Activated effector memory CD4-positive, alpha-beta T cell treated with anti-CD3 and anti-CD28 coated beads, Interleukin-2, amount 50 U/mL, for 16 hours (primary cell): Measurements from ENCODE around the gene EEF1A2.

Experiments used
- DNase-seq: peaks from one replicate; pipeline ENCODE4 v3.0.0-alpha.2; 2020

The EEF1A2 gene

DNA sequence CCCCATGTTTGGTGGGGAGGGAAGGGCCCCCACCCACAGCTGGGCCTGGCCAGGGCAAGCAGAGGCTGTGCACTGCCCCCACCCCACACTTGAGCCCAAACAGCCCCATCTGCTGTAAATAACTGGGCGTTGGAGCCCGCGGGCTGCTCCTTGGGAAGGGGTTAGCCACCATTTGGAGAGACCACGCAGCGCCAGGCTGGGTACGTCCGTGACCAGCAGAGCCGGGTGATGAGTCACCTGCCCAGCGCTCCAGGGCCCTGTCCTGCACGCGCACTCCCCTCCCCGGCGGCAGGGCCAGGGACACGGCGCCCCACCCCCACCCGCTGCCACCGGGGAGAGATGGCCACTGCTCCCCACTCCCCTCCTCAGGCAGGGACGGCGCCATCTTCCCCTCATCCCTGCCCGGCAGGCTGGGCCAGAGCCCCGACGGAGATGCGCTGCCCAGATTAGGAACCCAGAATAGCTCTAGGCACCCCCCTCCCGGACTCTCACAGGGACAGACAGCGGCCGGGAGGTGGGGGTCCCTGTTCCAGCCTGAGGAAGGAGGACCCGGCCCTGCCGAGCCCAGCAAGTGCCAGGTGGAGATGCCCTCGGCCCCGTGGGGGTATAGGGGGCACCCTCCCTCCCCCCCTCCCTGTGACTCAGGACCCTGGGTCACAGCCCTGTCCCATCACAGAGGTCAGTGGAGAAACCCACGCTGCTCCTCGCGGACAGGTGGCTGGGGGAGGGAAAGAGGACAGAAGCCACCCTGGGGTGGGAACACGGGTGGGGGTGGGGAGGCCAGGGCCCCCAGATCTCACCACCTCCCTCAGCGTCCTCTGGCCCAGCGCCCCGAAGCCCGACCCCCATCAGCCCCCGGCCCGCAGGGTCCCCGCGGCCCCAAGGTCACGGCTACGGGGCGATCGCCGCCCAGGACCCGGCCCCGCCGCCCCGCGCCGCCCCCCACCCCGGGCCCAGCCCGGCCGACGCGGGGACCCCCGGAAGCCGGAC lies 642 bp downstream of the EEF1A2 start:
- no peak for DNase-seq

DNA sequence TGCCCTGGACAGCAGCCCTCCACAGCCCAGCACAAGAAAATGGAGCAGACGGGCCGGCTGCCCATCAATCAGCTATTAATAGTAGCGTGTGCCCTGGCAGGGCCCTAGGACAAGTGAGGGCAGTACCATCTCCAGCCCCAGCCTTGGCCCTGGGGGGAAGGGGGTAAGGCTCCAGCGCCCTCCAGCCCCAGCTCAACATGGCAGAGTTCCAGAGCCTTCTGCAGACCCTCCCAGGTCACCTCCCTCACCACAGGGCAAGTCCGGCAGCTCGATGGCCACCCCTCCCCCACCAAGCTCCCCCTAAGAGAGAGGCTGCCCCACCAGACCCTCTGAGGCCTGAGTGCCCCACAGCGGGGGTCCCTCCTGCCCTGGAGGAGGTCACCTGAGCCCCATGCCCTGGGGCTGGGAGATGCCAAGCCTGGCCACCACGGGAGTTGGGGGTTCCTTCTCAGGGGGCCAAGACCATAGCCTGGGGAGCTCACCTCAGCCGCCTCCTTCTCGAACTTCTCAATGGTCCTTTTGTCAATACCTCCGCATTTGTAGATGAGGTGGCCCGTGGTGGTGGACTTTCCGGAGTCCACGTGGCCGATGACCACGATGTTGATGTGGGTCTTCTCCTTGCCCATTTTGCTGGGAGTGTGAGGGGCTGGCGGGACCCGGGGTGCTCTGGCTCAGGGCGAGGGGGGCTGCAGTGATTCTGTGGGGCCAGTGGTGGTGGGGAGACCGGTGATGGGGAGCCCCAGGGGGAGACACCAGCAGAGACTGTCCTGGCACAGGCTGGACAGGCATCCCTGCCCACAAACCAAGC lies 1.5 kb downstream of the EEF1A2 start:
- DNase-seq = no peak

DNA sequence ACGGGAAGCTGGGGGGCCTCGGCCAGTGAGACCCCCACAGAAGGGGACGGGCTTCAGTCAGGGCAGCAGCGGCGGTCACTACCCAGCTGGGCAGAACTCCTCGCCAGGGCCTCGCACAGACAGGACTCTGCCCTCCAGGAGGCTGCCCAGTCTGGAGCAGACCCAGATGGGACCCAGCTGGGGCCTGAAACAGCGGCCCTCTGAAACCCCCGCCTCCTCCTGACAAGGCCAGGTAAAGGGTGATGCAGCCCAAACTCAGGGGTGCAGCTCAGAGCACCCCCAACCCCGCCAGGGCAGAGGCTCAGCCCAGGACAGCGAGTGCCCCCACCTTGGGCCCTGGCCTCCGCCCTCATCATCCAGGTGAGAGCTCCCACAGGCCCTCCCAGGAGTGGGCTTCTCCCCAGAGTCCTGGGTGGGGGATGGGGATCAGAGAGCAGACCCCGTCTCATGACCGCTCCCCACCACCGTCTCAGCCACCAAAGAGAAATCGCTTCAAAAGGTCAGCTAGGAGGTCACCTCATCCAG lies 2.2 kb downstream of the EEF1A2 start:
- no peak for DNase-seq

GRCh38 chr20:63495741-63496595 lies 2.9 kb downstream of the EEF1A2 start:
- peak; percentile 92 for DNase-seq

GRCh38 chr20:63495167-63495720 lies 3.6 kb downstream of the EEF1A2 start:
- no peak for DNase-seq

DNA sequence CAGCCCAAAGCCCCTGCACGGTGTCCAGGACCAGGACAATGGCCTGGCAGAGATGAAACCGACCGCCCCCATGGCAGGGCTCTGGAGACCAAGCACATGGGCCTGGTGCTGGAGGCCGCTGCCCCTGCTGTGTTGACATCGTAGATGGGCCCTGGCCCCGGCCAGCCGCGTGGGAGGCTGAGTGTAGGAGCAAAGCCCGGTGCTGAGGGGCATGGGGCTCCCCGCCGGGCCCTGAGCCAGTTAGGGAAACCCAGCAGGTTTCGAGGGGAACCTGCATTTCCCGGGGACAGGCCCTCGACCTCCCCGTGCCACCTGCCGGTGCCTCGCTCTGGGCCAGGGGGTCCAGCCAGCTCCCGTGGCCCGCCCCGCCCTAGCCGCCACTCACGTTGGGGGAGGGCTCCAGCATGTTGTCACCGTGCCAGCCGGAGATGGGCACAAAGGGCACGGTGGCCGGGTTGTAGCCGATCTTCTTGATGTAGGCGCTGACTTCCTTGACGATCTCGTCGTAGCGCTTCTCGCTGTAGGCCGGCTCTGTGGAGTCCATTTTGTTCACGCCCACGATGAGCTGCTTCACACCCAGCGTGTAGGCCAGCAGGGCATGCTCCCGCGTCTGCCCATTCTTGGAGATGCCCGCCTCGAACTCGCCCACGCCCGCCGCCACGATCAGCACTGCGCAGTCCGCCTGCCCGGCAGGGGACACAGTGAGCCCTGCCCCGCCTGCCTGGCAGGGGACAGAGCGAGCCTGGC lies 4.3 kb downstream of the EEF1A2 start:
- no peak for DNase-seq

GRCh38 chr20:63494084-63494419 lies 4.8 kb downstream of the EEF1A2 start:
- DNase-seq = no peak

DNA sequence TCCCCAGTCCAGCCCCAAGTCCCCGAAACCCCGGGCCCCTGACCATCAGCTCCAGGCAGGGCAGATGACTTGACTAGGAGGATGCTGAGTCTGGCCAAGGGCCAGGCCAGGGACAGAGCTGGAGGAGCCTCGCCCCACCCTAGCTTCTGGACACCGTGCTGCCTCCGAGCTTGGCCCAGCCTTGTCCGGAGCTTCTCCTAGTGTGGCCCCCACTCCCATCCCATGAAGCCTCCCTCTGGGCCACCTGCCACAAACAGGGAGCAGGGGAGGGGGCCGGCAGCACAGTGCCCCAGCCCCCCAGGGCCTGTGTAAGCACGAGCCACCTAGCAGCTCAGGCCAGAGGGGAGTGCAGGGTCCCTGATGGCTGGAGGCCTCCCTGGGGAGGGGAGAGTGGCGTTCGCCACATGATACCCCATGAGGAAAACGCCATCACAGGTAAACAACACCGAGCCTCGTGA lies 5.3 kb downstream of the EEF1A2 start:
- no peak for DNase-seq

GRCh38 chr20:63492982-63493381 lies 5.9 kb downstream of the EEF1A2 start:
- DNase-seq = no peak

GRCh38 chr20:63492518-63492917 lies 6.4 kb downstream of the EEF1A2 start:
- DNase-seq = no peak

DNA sequence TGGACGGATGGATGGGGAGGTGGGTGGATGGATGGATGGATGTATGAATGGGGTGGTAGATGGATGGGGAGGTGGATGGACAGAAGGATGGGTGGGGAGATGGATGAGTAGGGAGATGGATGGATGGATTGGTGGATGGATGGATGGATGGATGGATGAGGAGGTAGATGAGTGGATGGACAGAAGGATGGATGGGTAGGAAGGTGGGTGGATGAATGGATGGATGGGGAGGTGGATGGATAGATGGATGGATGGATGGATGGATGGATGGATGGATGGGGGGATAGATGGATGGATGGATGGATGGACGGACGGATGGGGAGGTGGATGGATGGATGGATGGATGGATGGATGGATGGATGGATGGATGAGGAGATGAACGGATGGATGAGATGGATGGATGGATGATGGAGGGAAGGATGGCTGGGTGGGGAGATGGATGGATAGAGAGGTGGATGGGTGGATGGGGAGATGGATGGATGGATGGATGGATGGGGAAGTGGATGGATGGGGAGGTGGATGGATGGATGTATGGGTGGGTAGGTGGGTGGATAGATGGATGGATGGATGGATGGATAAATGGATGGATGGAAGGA lies 7.2 kb downstream of the EEF1A2 start:
- DNase-seq = no peak

- no peak for DNase-seq
Observed at GRCh38 chr20:63491078-63491477, 7.8 kb downstream of the EEF1A2 start.

DNA sequence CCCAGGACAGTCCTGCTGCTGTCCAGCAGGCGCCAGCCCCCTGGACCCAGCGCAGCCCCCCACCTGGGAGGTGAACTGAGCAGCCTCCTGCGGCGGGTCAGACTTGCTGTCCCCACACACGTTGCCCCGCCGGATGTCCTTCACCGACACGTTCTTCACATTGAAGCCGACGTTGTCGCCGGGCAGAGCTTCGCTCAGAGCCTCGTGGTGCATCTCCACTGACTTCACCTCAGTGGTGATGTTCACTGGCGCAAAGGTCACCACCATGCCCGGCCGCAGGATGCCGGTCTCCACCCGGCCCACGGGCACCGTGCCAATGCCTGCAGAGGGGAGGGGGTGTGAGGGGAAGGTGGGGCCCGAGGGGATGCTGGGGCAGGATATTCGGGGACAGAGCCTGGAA lies 8.5 kb downstream of the EEF1A2 start:
- no peak for DNase-seq

DNA sequence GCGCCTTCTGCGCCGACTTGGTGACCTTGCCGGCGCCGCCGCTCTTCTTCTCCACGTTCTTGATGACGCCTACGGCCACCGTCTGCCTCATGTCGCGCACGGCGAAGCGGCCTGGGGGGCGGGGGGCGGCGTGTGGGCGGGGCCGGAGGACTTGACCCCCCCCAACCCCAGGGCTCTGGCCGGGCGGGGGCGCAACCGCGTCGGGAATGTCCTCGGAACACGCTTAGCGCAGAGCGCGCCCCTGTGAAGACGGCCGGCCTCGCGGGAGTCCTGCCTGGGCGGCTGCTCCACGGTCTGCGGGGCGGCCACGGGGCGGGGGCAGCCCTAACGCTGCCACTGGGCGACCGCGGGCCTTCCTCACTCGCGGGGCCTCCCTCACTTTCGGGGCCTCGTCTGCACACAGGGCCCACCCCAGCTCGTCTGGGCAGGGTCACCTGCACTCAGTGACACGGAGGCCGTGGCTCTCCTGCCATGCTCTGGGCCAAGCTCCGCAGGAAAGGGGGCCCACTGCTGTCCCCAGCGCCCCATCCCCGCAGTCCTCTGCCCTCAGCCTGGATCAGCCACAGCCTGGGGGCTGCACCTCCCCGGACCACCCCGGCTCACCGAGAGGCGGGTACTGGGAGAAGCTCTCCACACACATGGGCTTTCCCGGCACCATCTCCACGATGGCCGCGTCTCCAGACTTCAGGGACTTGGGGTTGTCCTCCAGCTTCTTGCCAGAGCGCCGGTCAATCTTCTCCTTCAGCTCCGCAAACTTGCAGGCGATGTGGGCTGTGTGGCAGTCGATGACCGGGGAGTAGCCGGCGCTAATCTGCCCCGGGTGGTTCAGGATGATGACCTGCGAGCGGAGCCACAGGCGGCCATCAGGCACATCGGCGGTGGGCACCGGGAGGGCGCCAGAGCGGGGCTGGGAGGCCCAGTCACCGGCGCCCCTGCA lies 10.3 kb downstream of the EEF1A2 start:
- no peak for DNase-seq

- DNase-seq = no peak
Observed at GRCh38 chr20:63487781-63488241, 11.1 kb downstream of the EEF1A2 start.

DNA sequence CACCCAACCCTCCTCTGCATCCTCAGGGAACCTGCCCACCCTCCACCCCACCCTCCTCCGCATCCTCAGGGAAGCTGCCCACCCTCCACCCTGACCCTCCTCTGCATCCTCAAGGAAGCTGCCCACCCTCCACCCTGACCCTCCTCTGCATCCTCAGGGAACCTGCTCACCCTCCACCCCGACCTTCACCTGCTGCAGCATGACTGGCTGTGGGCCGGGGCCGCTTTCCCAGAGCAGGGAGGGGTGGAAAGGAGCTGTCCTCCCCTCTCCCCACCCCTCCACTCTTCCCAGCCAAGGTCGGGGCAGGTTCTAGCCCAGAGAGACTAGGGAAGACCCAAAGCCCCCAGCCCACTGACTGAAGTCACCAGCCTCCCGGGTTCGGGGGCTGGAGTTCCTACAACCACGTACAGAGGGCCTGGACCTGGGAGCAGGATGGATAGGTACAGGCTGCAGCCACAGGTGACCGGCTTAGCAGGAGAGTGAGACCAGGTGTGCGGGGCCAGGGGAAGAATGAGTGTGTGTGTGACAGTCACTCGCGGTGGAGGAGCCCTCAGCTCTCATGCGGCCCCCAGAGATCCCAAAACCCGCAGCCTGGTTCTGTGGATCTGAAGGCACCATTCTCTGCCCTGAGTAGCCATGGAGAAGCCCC lies 11.6 kb downstream of the EEF1A2 start:
- no peak for DNase-seq

DNA sequence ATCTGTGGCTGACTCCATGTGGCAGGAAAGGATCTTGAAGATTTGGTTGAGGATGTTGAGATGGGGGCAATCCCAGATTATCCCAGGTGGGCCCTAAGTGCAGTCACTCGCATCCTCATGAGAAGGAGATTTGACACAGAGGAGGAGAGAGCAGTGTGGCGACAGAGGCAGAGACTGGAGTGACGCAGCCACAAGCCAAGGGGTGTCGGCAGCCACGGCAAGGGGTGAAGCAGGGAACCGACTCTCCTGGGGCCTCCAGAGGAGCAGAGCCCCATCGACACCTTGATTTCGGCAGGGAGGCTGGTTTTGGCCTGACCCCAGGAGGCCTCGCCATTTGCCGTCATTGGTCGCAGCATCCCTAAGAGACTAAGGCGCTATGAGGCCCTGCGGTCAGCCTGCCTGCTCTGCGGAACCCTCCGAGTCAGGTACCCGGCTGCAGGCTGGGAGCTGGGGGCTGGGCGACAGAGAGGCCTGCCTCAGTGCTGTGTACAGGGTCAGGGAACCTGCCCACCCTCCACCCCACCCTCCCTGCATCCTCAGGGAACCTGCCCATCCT lies 12.5 kb downstream of the EEF1A2 start:
- DNase-seq = no peak

GRCh38 chr20:63484651-63485403 lies 14.1 kb downstream of the EEF1A2 start:
- DNase-seq = no peak
